HL-60 (cell line): ENCODE data around the gene AMPD3.

Experiments used
- DNase-seq, 2 experiments: peaks; one replicate each; pipeline ENCODE4 v3.0.0-alpha.2; 2010 to 2020; ENCODE audit warnings: low read depth in 1 of 2, low spot score in 1 of 2
- H3K27ac ChIP-seq: fragments of 250-450 bp; sonication (Bioruptor Pico); replicated peaks from 2 replicates; pipeline ENCODE4 v1.5.1; 2020; ENCODE audit warnings: mild to moderate bottlenecking, moderate library complexity
- H3K27me3 ChIP-seq: fragments of 250-450 bp; sonication (Bioruptor Pico); 2 replicates; pipeline ENCODE4 v1.5.1; 2021; ENCODE audit warnings: mild to moderate bottlenecking, moderate library complexity; ENCODE audit not compliant: insufficient read depth, poor library complexity, severe bottlenecking
- H3K4me3 ChIP-seq: replicated peaks from 2 replicates; pipeline ENCODE4 v1.5.1; 2011; ENCODE audit warnings: mild to moderate bottlenecking, control low read depth, low read length; ENCODE audit not compliant: insufficient read depth
- CTCF ChIP-seq: IDR thresholded peaks from one replicate; pipeline ENCODE4 v1.5.1; 2011; ENCODE audit warnings: low read length, control low read depth, inconsistent platforms; ENCODE audit not compliant: insufficient read depth
- GABPA ChIP-seq: IDR thresholded peaks from 2 replicates; pipeline ENCODE4 v1.6.1; 2012; ENCODE audit warnings: low read depth
- POLR2AphosphoS5 ChIP-seq: IDR thresholded peaks from 2 replicates; pipeline ENCODE4 v1.6.1; 2012; ENCODE audit warnings: low read depth
- SPI1 ChIP-seq: IDR thresholded peaks from 2 replicates; pipeline ENCODE4 v1.6.1; 2012; ENCODE audit warnings: low read depth, mild to moderate bottlenecking, borderline replicate concordance
- TF ChIP-seq, protein P1 (sequence below): IDR thresholded peaks from 2 replicates; pipeline ENCODE4 v1.6.1; 2012; ENCODE audit warnings: low read depth; ENCODE audit not compliant: insufficient replicate concordance

AMPD3 gene

GRCh38 chr11:10497371-10498021 lies 42.4 kb downstream of the AMPD3 start:
- Histone ChIP-seq H3K4me3 (no peak overlapping the region), H3K27me3 (no peaks in the 10 kb centered on the region), H3K27ac (no peak overlapping the region)
- DNase-seq: no peak
- no peak for TF ChIP-seq SPI1
- TF ChIP-seq CTCF: no peak
- TF ChIP-seq, protein P1, sequence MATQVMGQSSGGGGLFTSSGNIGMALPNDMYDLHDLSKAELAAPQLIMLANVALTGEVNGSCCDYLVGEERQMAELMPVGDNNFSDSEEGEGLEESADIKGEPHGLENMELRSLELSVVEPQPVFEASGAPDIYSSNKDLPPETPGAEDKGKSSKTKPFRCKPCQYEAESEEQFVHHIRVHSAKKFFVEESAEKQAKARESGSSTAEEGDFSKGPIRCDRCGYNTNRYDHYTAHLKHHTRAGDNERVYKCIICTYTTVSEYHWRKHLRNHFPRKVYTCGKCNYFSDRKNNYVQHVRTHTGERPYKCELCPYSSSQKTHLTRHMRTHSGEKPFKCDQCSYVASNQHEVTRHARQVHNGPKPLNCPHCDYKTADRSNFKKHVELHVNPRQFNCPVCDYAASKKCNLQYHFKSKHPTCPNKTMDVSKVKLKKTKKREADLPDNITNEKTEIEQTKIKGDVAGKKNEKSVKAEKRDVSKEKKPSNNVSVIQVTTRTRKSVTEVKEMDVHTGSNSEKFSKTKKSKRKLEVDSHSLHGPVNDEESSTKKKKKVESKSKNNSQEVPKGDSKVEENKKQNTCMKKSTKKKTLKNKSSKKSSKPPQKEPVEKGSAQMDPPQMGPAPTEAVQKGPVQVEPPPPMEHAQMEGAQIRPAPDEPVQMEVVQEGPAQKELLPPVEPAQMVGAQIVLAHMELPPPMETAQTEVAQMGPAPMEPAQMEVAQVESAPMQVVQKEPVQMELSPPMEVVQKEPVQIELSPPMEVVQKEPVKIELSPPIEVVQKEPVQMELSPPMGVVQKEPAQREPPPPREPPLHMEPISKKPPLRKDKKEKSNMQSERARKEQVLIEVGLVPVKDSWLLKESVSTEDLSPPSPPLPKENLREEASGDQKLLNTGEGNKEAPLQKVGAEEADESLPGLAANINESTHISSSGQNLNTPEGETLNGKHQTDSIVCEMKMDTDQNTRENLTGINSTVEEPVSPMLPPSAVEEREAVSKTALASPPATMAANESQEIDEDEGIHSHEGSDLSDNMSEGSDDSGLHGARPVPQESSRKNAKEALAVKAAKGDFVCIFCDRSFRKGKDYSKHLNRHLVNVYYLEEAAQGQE: no peak
- TF ChIP-seq GABPA: no peak
- no peak for TF ChIP-seq POLR2AphosphoS5

GRCh38 chr11:10498022-10498400 lies 42.9 kb downstream of the AMPD3 start:
- no peak for DNase-seq
- TF ChIP-seq, protein P1: no peak
- no peak for TF ChIP-seq SPI1
- no peak for TF ChIP-seq CTCF
- TF ChIP-seq POLR2AphosphoS5: no peak
- TF ChIP-seq GABPA: no peak

DNA sequence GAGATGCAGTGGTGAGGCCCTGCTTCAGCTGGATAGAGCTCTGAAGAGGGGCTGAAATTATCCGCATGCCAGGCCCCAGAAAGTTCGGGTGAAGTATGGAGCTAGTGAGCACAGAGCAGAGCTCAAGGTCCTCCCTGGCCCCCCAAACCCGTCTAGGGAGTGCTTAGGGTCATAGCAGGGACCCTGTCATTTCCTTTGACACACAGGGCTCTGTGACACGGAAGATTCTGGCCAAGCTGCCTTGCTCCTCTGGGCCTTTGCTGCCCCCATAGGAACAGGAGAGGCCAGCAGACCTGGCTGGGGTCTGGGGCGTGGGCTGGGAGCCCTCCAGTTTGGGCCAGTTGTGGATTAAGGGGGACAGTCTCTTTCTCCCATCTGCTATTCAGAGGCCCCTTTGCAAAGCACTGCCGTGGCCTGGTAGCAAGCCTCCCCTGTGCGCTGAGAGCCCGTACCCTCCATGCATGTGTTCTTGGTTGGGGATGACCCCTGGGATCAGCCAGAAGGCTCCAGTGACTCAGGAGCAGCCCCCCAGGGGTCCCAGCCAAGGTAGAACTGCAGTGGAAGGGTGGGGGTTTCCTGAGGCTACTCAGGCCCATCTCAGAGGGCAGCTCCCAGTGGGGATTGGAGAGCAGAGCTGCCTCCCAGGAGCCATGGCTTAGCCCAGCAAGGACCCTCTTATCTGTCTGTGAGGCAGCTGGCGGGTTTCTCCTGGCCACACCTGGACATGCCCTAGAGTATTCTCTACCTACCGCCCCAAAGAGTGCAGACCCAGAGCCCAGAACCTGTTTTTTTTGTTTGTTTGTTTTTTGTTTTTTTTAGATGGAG lies 43.6 kb downstream of the AMPD3 start:
- TF ChIP-seq, protein P1: no peak
- no peak for TF ChIP-seq POLR2AphosphoS5
- DNase-seq: no peak
- Histone ChIP-seq H3K4me3 (no peak overlapping the region), H3K27ac (no peak overlapping the region), H3K27me3 (no peaks in the 10 kb centered on the region)

More at GRCh38 chr11:10498022-10498400, 42.9 kb downstream of the AMPD3 start:
- Histone ChIP-seq H3K4me3 (no peak overlapping the region), H3K27ac (no peak overlapping the region), H3K27me3 (no peaks in the 10 kb centered on the region)
